HepG2 (cell line): Measurements from ENCODE around the gene FAM184B. TPM values are rescaled to one million over a fixed set of nuclear protein-coding genes. Genes with fewer than 3 reads are reported as not detected.

Experiments
- ATAC-seq: fragments of 200-7000 bp; cut with Tn5 transposase; 3 replicates; pipeline ENCODE4 v1.9.1; 2020; ENCODE audit warnings: mild to moderate bottlenecking, moderate library complexity
- BruUV-seq: library from RNA; stranded (reverse); fragments of 400-500 nt; replicated peaks from 2 replicates; lab custom pipeline; 2021; lab: Mats Ljungman, UMichigan
- CTCF ChIA-PET: fragments of 300-600 bp; formaldehyde crosslinking; extraction: SDS; loops from one replicate; lab custom pipeline; 2021; ENCODE audit warnings: low total read pairs, inconsistent platforms, low intra/inter-chr PET ratio; lab: Yijun Ruan, JAX
- POLR2A ChIA-PET: fragments of 350-600 bp; sonication (Branson Sonifier 250); formaldehyde crosslinking; loops from one replicate; lab custom pipeline; 2020; ENCODE audit warnings: antibody characterized with exemption, inconsistent platforms; lab: Yijun Ruan, JAX
- DNase-seq: peaks from one replicate; pipeline ENCODE4 v3.0.0-alpha.2; 2015; ENCODE audit warnings: low spot score
- FAIRE-seq: peaks from 3 replicates; lab custom pipeline; 2011; peaks lifted over from hg19 to GRCh38; lab: Jason Lieb, UNC
- H2AFZ ChIP-seq: one replicate; pipeline ENCODE4 v1.6.1; 2011; ENCODE audit warnings: low read length, inconsistent platforms
- H3K27ac ChIP-seq: fragments of 300-600 bp; 3 replicates; pipeline ENCODE4 v1.8.0; 2011; ENCODE audit warnings: mixed run types, mild to moderate bottlenecking, mixed read lengths, low read length, inconsistent platforms; ENCODE audit not compliant: insufficient read depth; ENCODE audit errors: extremely low read length
- H3K27me3 ChIP-seq, 2 experiments: fragments of 200-600 bp in 1 of 2; 2 replicates in 1 of 2; 3 replicates in 1 of 2; pipeline versions ENCODE4 v1.6.0 to v1.8.0; 2011; ENCODE audit warnings: low read length in 2 of 2, mild to moderate bottlenecking in 2 of 2, moderate library complexity in 2 of 2, inconsistent platforms in 1 of 2; ENCODE audit not compliant: insufficient read depth in 2 of 2, control insufficient read depth in 1 of 2
- H3K36me3 ChIP-seq, 2 experiments: fragments of 200-600 bp in 1 of 2; replicated peaks in 1 of 2; 2 replicates in 1 of 2; 3 replicates in 1 of 2; pipeline versions ENCODE4 v1.5.1 to v1.8.0; 2011; ENCODE audit warnings: low read length in 2 of 2, inconsistent platforms in 1 of 2; ENCODE audit not compliant: insufficient read depth in 2 of 2, control insufficient read depth in 1 of 2
- H3K4me1 ChIP-seq: 2 replicates; pipeline ENCODE4 v1.5.1; 2012; ENCODE audit warnings: low read length, inconsistent platforms; ENCODE audit not compliant: insufficient read depth
- H3K4me2 ChIP-seq: 2 replicates; pipeline ENCODE4 v1.6.0; 2011; ENCODE audit warnings: low read depth, low read length, inconsistent platforms
- H3K4me3 ChIP-seq, 3 experiments: fragments of 200-600 bp in 1 of 3; sonication (generic), shearing (Covaris generic) in 1 of 3; replicated peaks in 1 of 3; 2 replicates each; pipeline ENCODE4 v1.5.1; 2011 to 2016; ENCODE audit warnings: low read length in 3 of 3, inconsistent platforms in 2 of 3, low read depth in 2 of 3, mild to moderate bottlenecking in 2 of 3, control low read depth in 1 of 3, mixed read lengths in 1 of 3; ENCODE audit not compliant: insufficient read depth in 1 of 3
- H3K79me2 ChIP-seq: one replicate; pipeline ENCODE4 v1.6.1; 2011; ENCODE audit warnings: low read length, inconsistent platforms; ENCODE audit not compliant: insufficient read depth
- H3K9ac ChIP-seq: 2 replicates; pipeline ENCODE4 v1.6.0; 2011; ENCODE audit warnings: mild to moderate bottlenecking, low read depth, low read length, inconsistent platforms; ENCODE audit not compliant: insufficient read depth
- H3K9me3 ChIP-seq: 2 replicates; pipeline ENCODE4 v1.5.1; 2012; ENCODE audit warnings: mild to moderate bottlenecking, low read length
- H4K20me1 ChIP-seq: 2 replicates; pipeline ENCODE4 v1.6.0; 2011; ENCODE audit warnings: inconsistent platforms, mild to moderate bottlenecking, low read length, moderate library complexity; ENCODE audit not compliant: insufficient read depth
- ARID2 ChIP-seq: sonication (generic); formaldehyde crosslinking; IDR thresholded peaks from 2 replicates; pipeline ENCODE4 v1.8.1; 2022; ENCODE audit warnings: mild to moderate bottlenecking, missing genetic modification reagents, borderline replicate concordance
- ATF7-NPFF ChIP-seq: sonication (generic); formaldehyde crosslinking; IDR thresholded peaks from 2 replicates; pipeline ENCODE4 v1.8.1; 2023; ENCODE audit warnings: mild to moderate bottlenecking, low read depth, missing genetic modification reagents, moderate library complexity
- NAIF1 ChIP-seq: sonication (generic); formaldehyde crosslinking; IDR thresholded peaks from 2 replicates; pipeline ENCODE4 v1.5.0; 2020; ENCODE audit warnings: mild to moderate bottlenecking, missing genetic modification reagents, borderline replicate concordance
- TEAD3 ChIP-seq: optimal IDR thresholded peaks from 2 replicates; pipeline ENCODE3; 2016; ENCODE audit warnings: borderline replicate concordance
- ZNF224 ChIP-seq: sonication (generic); formaldehyde crosslinking; IDR thresholded peaks from 2 replicates; pipeline ENCODE4 v1.5.0; 2020; ENCODE audit warnings: mild to moderate bottlenecking, missing genetic modification reagents
- ZNF280D ChIP-seq: sonication (generic); formaldehyde crosslinking; IDR thresholded peaks from 2 replicates; pipeline ENCODE4 v1.5.1; 2020; ENCODE audit warnings: mild to moderate bottlenecking, missing genetic modification reagents
- ZNF44 ChIP-seq: sonication (generic); formaldehyde crosslinking; IDR thresholded peaks from 2 replicates; pipeline ENCODE4 v1.5.1; 2020; ENCODE audit warnings: mild to moderate bottlenecking, missing genetic modification reagents
- ZNF557 ChIP-seq: sonication (generic); formaldehyde crosslinking; IDR thresholded peaks from 2 replicates; pipeline ENCODE4 v1.4.0; 2020; ENCODE audit warnings: missing genetic modification reagents
- WGBS: methylation state at CpG from one replicate; pipeline ENCODE4 v1.1.6; 2017; ENCODE audit warnings: low lambda C conversion rate; 5-methylcytosine and 5-hydroxymethylcytosine counted together
- in situ Hi-C: cut with HindIII; loops from 2 replicates; pipeline ENCODE4 v1.10.0; 2017; ENCODE audit warnings: low pct_unique_long_range_greater_than_20kb; ENCODE audit not compliant: extremely low pct_ligation_motif_present
- intact Hi-C: fragments of 100-400 bp; cut with micrococcal nuclease; formaldehyde crosslinking; loops from one replicate; pipeline ENCODE4 v1.10.0; 2022; ENCODE audit not compliant: unreplicated experiment
- polyA plus RNA-seq, 8 experiments: library from polyadenylated mRNA; depleted of rRNA in 3 of 8; stranded (reverse) in 7 of 8; unstranded in 1 of 8; fragments of >200 nt; fragmentation: Illumina TruSeq in 4 of 8; extraction: Trizol in 4 of 8; gene quantifications; 2 replicates each; pipeline versions ENCODE4 v1.2.1 to v1.2.3, GENCODE V29; 2011 to 2016; ENCODE audit warnings: low read depth in 4 of 8, missing spikeins in 1 of 8, mixed read lengths in 1 of 8; ENCODE audit not compliant: insufficient read depth in 1 of 8
- total RNA-seq, 5 experiments: library from RNA; depleted of rRNA; stranded (reverse); fragments of >200 nt; fragmentation: Illumina TruSeq; extraction: Trizol; gene quantifications; 2 replicates each; pipeline ENCODE4 v1.2.3, GENCODE V29; 2016; ENCODE audit warnings: low read depth in 1 of 5

Gene FAM184B
- total and polyA plus RNA-seq, 2 of the 13 experiments (the other 11 are each of a cell fraction or from before 2014, with no cell fraction given), result not detected

- no peaks in the 10 kb centered on the region for H4K20me1 ChIP-seq
- TF ChIP-seq ARID2 (CRISPR knock-in tag) (no peak), ZNF224 (CRISPR knock-in tag) (no peak), ZNF557 (CRISPR knock-in tag) (no peak), ZNF44 (CRISPR knock-in tag) (no peak), ATF7-NPFF (CRISPR knock-in tag) (no peak)
- peaks cover 3 to 34% of the 10 kb centered on the region in 2 experiments; a peak in 3 of 5 replicates for H3K27me3 ChIP-seq
- no peak overlapping the region for H3K4me2 ChIP-seq
- DNase-seq (no peak), ATAC-seq (no peak), FAIRE-seq (no peak)
- no TSS peak for BruUV-seq
- 93% methylated on average over 1 of the region's 1 CpG for WGBS
- in situ Hi-C loops (no loop called here), intact Hi-C loops (no loop called here)
- no peaks in the 10 kb centered on the region for H3K79me2 ChIP-seq
- no peak overlapping the region for H2AFZ ChIP-seq
- H3K4me3 ChIP-seq, result no peak overlapping the region
- ChIA-PET POLR2A (no interaction called here), CTCF (no interaction called here)
- H3K36me3 ChIP-seq, result no peaks in the 10 kb centered on the region
- H3K9me3 ChIP-seq, result no peaks in the 10 kb centered on the region
- H3K9ac ChIP-seq, result no peak overlapping the region
- no peak overlapping the region for H3K27ac ChIP-seq
- no peaks in the 10 kb centered on the region for H3K4me1 ChIP-seq
Measured at GRCh38 chr4:17657090-17657489, 124.3 kb downstream of the FAM184B start.

GRCh38 chr4:17654701-17655100 lies 126.7 kb downstream of the FAM184B start:
- in situ Hi-C loops, result no loop called here
- Histone ChIP-seq H2AFZ (no peak overlapping the region), H3K4me2 (no peak overlapping the region), H3K9ac (no peak overlapping the region), H3K27me3 (peaks cover 3 to 31% of the 10 kb centered on the region in 2 experiments; a peak in 3 of 5 replicates), H3K27ac (no peak overlapping the region), H3K4me1 (no peaks in the 10 kb centered on the region), H3K79me2 (no peaks in the 10 kb centered on the region), H3K36me3 (no peaks in the 10 kb centered on the region), H3K4me3 (no peak overlapping the region), H3K9me3 (no peaks in the 10 kb centered on the region), H4K20me1 (no peaks in the 10 kb centered on the region)
- CTCF ChIA-PET, result no interaction called here
- POLR2A ChIA-PET, result no interaction called here
- DNase-seq (no peak), ATAC-seq (no peak), FAIRE-seq (no peak)
- intact Hi-C loops, result no loop called here
- BruUV-seq, result no TSS peak
- 45% methylated on average over 8 of the region's 8 CpGs for WGBS
- TF ChIP-seq NAIF1 (CRISPR knock-in tag) (no peak), TEAD3 (CRISPR knock-in tag) (no peak), ZNF280D (CRISPR knock-in tag) (no peak)
